Measurements from ENCODE around the gene TMPRSS11A.

DNA sequence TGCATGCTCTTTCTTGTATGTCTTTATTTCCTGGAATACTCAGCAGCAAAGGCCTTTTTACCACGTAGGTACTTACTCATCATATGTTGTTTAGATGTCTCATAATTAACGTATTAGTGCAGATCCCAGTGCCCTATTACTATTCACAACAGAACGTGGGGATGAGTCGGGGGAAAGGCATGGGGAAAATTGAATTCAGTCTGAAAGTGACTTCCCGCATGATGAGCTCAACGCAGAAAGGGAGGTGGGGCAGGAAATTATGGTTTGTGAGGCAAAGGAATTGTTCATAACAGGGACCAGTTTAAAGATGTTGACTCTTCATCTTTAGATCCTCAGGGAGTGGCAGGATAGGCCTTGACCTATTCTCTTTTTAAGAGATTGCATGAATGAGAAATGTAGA, 77.5 kb downstream of the TMPRSS11A start:
- TF ChIP-seq, protein P1, sequence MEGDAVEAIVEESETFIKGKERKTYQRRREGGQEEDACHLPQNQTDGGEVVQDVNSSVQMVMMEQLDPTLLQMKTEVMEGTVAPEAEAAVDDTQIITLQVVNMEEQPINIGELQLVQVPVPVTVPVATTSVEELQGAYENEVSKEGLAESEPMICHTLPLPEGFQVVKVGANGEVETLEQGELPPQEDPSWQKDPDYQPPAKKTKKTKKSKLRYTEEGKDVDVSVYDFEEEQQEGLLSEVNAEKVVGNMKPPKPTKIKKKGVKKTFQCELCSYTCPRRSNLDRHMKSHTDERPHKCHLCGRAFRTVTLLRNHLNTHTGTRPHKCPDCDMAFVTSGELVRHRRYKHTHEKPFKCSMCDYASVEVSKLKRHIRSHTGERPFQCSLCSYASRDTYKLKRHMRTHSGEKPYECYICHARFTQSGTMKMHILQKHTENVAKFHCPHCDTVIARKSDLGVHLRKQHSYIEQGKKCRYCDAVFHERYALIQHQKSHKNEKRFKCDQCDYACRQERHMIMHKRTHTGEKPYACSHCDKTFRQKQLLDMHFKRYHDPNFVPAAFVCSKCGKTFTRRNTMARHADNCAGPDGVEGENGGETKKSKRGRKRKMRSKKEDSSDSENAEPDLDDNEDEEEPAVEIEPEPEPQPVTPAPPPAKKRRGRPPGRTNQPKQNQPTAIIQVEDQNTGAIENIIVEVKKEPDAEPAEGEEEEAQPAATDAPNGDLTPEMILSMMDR (IDR thresholded peaks at IDR 0.05), result no peak
- TF ChIP-seq POLR2A (IDR thresholded peaks at IDR 0.05), result no peak
- no peak for TF ChIP-seq EP300 (IDR thresholded peaks at IDR 0.05)
